ENCODE measurements around the gene SC5D.

The SC5D gene

DNA sequence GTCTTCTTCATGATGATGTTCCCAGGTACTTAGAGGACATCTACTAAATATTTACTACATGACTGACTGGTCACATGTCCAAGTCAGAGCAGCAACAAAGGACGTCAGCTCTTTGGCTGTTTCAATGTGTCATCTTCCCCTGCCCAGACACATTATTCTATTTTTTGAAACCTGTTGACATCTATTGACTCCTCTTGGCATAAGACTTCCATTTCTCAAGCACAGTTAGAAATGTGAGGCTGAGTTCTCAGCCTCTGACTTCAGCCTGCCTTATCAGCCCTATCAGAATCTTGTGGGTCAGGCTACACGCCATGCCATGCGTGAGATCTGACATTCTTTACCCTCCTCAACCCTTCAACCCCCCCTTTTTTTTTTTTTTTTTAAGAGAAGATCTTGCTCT, 63.8 kb downstream of the SC5D start:
- no peaks in the 10 kb centered on the region for H3K36me3 ChIP-seq (ENCODE audit: control insufficient read depth, insufficient read depth, low read length)
- no peak overlapping the region for H3K9ac ChIP-seq (ENCODE audit: low read length)
- H3K4me3 ChIP-seq (ENCODE audit: low read length) = no peak overlapping the region
- no peaks in the 10 kb centered on the region for H3K27me3 ChIP-seq (ENCODE audit: control insufficient read depth, insufficient read depth, low read length)
- no peak overlapping the region for H3K27ac ChIP-seq (ENCODE audit: low read depth, low read length)
- peaks cover 14% of the 10 kb centered on the region for H3K4me1 ChIP-seq (ENCODE audit: control insufficient read depth, insufficient read depth, low read length)
